GM18508 (cell line): ENCODE measurements around the gene KLK11.

ENCODE experiments used
- ATAC-seq: cut with Tn5 transposase; IDR thresholded peaks from one replicate; pipeline ENCODE4 v1.9.1; 2021; ENCODE audit warnings: moderate number of reproducible peaks; ENCODE audit not compliant: insufficient read depth, unreplicated experiment

KLK11 gene

DNA sequence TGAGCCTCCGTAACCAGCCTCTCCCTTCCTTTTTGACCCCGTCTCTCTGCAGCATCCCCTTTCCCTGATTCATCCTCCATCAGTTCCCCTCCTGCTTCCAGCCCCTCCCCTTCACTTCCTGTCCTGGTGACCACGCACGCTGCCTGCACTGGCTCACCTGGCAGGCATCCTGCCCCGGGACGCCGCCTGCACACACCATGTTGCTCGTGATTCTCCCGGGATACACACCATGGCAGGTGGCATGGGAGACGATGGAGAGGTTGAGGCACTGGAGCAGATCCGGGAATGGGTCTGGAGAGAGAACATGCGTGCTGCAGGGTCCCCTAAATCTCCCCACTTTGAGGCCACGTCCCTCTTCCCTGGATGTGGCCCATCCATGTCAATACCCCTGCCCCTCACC lies 4.2 kb upstream of the KLK11 start:
- no peak for ATAC-seq

DNA sequence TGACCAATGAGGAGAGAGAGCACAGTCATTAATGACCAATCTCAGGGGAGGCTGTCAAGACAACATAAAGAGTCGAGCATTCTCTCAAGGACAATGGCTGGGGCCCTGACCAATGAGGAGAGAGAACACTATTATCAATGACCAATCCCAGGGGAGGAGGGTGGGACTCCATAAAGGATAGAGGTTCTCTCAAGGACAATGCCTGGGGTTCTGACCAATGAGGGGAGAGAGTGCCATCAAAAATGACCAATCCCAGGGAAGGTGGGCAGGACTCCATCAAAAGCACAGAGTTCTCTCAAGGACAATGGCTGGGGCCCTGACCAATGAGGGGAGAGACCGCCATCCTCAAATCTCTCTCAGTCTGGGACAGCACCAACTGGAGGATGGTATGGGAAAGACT lies 3.3 kb upstream of the KLK11 start:
- no peak for ATAC-seq

DNA sequence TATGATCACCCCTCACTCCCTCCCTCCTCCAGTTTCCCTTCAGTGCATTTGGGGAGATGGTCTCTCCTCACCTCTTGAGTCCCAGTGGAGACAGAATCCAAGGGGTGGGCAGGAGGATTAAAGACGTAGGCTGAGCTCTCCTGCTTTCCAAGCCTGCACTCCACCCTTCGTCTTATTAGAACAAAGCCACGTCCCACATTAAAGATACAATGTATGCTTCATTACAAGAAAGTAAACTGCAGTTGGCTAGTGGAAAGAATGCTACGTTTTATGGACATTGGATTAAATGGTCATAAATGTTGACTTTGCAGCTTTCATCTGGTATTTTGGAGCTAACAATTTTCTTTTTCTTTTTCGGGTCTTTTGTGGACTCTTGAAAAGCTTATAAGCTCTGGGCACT lies 1.5 kb upstream of the KLK11 start:
- ATAC-seq, result no peak

DNA sequence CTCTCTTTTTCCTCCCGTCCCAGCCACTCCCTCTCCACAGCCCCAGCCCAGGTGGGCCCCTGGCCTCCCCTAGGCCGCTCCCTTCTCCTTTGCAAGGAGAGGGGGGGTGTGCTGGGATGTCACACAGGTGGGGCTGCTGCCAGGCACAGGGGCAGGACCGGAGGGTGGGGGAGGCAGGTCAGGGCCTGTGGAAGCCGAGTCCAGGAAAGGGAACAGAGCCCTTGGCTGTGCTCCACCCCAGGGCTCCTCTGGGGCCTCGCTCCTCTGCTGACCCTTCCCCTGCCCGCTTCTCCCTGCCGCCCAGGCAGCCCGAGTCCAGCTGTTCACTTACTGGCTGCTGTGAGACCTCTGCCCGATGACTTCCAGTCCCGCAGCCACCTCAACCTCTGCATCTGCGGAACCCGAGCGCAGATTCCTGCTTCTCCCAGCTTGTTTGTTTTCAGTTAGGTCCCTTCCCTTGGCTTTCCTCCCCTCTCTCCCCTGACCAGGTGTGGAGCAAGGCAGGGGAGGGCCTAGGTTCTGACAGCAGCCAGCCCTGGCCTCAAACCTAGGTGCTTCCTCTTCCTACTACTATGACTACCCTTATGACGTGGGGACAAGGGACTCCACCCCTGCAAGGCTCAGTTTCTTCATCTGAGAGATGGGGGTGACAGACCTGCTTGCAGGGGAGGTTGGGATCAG lies 850 bp upstream of the KLK11 start:
- ATAC-seq, result no peak

DNA sequence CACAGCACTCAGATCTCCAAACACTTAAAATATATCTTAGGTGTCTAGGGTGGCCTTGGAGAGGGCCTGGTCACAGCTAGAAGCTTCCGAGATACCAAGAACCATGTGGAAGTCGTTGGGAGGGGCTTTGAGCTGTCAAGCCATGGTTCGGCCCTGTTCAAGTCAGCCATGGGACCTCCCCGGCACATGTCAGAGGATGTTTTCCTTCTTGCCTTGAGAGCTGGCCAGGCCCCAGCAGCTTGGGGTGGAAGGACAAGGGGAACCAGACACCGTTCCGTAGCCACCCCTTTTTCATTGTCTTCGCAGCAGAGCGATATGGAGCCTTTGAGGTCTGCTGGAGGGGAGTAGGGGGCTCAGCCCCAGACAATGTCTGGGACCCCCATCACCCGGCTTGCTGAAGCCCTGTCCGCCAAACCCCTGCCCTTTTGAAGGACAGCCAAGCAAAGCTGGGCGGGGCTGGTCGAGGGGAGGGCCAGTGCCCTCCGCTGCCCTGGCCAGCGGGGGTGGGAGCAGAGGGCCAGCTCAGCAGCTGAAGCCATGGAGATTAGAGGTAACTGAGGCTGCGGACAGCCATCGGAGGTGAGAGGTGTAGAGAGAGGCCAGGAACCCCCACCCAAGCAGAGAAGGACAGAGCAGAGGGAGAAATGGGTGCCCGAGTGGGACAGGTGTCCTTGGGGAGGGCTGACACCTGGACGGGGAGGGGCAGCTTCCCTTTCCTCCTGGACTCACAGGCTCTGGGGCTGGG lies 435 bp downstream of the KLK11 start:
- ATAC-seq, result no peak

DNA sequence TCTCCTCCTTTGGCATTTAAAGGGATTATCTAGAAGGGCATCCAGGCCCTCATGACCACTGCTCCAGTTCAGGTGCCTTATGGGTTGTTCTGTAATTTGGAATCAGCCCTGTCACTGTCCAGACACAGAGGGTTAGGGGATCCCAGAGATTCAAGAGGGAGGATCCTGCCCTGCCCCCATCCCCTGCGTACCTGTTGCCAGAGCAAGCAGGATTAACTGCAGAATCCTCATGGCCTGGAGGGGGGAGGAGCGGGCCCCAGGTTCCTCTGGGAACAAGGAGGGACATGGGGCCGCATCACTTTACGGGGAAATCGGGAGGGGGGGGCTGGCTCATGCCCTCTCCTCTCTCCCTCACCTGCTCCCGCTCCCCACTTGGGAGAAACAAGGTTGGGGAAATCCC lies 1.0 kb downstream of the KLK11 start:
- ATAC-seq, result no peak

DNA sequence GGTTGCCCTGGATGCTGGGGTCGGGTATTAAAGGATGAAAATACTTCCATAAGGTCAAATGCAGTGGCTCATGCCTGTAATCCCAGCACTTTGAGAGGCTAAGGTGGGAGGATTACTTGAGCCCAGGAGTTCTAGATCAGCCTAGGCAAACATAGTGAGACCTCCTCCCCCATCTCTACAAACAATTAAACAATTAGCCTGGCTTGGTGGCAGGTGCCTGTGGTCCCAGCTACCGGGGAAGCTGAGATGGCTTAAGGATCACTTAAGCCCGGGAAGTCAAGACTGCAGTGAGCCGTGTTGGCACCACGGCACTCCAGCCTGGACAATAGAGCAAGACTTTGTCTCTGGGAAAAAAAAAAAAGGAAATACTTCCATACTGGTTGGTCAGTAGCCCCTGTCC lies 1.5 kb downstream of the KLK11 start:
- ATAC-seq, result no peak

DNA sequence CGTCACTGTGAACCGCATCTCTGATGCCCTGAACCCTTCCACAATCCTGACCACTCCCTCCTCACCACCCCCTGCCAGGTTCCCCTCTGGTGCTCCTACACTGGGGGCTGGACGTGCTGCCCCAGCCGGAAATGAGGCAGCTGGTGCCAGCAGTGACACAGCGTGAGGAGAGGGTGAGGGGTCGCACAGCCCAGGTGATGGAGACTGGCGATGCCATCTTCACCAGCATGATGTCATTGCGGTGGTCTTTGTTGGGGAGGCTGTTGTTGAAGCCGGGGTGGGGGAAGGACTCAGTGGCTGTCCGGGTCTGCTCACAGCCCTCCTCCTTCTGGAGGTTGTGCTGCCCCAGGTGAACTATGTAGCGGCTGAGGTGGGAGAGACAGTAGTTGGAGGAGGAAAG lies 2.5 kb downstream of the KLK11 start:
- ATAC-seq, result no peak

DNA sequence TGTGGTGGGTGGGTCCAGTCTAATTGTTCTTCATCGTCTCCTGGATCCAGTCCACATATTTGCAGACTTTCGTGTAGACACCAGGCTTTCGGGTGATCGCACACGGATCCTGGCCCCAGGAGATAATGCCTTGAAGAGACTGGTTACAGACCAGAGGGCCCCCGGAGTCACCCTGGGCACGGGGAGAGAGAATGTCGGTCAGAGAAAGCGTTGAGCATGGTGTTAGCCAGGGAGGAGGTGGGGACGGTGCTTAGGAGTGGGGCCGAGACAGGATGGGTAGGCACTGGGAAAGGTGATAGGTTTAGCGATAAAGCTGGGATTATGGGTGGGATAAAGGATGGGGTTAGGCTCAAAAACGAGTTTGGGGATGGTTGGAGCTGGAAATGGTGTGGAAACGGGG lies 3.9 kb downstream of the KLK11 start:
- no peak for ATAC-seq

DNA sequence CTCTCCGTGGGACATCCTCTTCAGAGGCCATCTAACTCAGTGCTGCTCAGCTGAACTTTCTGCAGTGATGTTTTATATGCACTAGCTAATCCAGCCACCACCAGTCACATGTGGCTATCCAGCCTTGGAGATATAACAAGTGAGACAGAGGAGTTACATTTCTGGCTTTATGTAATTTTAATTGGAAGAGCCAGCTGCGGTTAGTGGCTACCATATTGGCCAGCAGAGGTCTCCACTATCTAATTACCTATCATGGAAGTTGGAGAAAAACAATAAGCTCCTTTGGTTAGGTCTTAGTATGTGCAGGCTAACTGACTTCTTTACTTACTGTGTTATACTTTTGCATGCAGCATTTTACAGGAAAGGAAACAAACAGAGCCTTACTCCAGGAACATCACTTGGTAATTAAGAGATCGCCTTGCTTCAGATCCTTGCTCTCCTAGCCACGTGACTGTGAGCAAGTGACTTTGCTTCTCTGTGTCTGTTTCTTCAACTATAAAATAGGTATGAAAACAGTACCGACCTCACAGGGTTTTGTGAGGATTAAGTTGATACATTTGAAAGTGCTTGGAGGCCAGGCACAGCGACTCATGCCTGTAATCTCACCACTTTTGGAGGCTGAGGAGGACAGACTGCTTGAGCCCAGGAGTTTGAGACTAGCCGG lies 5.3 kb downstream of the KLK11 start:
- no peak for ATAC-seq

DNA sequence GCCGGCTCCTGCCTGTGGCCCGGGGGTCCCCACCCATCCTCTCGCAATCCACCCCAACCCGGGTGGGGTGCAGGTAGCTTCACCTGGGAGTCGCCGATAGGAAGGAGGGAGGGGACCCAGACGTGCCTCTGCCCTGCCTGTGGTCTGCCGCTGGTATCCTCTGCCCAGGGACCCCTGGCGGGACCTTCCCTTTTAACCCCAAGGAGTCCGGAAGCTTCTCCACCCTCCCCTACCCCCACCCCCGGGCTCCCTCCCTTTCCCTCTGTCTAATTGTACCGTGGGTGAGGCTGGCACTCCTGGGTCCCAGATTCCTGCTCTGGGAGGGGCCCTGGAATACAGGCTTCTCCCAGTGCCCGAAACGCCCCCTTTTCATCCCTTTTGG lies 6.9 kb downstream of the KLK11 start, which contains the start of gene KLK10:
KLK10 (minus strand) TSS at position 166 of the 382 bp plus-strand sequence. CDS start 579 bp downstream, outside the sequence.
- ATAC-seq, result no peak

DNA sequence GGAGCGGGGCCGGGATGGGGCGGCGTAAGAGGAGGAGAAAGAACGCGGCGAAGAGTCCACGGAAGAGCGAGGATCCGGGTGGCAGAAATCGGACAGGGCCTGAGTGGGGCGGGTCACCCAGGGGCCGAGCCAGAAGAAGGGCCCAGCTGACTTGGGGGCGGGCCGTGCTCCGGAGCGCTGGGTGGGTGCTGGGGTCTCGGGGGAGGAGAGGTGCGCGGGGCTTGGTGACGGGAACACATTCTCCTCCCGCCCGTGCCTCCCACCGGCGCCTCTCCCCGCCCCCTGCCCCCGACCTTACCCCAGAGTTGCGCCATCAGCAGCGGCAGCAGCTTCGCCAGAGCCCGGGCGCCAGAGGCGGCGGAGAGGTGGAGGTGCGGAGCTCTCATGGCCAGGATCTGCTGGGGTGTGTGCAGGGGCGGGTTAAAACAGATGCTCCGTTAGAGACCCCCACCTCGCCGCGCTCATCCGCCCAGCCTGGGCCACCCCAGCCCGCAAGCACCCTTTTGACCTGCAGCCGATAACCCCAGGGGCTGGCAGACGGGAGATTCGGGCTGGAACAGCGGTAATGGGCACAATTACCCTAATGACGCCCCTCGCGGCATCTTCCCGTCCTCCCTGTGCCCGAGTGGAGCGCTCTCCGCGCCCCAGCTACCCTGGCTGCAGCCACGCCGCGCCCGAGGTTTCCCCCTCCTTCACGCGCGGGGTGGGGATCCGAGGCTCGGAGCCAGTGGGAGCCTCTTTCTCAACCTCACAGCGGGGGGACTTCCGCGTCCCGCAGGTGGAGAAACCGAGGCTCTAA lies 7.5 kb downstream of the KLK11 start:
- no peak for ATAC-seq

DNA sequence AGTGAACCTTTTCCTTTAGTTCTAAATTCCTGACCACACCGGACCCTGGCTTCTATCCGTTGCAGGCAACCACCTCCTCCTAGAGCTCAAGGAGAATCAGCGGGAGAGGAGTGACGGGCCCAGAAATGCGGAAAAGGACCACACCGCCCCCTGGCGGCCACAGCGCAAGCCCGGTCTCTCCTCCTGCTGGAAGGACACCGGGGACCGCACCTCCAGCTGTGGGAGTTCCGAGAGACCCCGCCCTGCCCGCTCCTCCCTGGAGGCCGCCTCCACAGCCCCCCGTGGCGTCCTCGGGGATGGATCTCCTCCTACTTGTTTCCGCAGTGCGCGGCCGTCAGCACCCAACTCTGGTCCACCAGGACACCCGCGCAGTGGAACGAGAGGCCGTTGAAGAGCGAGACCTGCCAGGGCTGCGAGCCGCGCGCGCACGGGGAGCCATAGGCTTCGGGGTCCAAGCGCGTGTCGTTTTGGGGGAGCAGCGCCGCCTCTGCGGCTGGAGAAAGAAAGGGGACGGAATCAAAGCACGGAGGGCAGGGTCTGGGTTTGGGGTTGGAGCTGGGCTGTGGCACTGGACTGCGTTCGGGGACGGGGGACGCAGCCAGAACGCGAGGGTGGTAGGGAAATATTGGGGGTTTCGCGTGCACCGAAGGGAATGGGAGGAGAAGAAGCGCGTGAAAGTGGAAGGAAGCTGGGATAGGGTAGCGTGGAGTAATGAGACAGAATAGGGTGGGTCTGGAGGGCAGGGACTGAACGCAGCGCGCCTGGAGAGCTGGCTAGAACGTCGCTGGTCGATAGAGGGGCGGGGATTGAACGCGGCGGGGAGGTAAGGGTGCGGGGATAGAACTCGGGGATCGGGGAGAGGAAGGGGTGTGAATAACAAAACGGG lies 9.4 kb downstream of the KLK11 start:
- no peak for ATAC-seq

DNA sequence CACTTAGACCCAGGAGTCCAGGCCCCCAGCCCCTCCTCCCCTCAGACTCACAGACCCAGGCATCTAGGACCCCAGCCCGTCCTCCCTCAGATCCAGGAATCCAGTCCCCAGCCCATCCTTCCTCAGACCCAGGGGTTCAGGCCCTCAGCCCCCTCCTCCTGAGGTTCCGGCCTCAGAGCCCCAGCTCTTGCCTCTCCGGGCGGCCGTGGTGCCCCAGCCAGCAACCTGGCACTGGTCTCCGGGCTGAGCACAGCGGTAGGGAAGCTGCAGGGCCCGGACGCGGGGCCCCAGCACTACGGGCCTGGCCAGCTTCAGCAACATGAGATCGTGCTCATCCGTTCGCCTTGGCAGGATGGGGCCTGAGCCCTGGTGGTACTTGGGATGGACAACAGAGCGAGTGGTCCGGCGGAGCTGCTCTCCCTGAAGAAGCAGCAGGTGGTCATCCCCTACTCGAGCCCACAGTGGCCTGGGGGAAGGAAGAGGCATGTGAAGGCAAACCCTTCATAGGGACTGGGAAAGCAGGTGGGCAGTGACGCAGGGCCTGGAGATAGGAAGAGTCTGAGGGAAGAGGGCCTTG lies 10.6 kb downstream of the KLK11 start:
- ATAC-seq, result no peak

DNA sequence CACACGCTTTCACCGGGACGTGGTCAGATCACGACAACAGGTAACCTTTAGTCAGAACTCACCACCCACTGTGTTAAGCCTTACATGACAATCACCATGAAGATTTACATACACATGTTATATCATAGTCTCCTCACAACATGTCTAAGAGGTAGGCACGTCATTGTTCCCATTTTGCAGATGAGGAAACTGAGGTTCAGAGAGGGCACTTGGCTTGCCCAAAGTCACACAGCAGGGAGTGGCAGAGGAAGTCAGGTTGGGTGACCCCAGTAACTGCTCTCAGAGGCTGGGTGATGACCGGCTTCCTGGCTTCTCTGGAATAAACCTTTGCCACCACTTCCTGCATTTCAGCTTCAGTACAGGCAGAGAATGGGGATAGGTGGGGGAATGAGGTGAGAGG lies 12.2 kb downstream of the KLK11 start:
- no peak for ATAC-seq

DNA sequence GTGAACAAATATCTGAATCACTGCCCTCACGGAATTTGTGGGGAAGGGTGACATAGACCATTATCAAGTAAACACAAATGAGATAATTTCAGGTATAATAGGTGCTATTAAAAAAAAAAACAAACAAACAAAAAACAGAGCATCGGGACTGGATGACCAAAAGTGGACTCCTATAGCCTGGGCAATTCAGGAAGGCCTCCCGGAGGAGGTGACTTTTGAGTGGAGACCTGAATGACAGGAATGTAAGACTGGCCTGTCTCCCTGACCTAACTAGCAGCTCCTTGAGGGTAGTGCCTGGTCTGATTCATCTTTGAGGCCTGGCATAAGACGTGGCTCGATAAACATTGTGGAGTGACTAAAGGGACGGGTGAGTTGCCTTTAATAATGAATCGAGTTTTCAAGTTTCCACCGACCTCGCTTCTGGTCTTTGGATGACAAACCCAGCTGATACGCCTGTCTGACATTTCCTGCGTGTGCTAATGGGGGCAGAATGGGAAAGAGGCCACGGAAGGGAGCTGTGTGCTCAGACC lies 13.7 kb downstream of the KLK11 start:
- ATAC-seq, result no peak

DNA sequence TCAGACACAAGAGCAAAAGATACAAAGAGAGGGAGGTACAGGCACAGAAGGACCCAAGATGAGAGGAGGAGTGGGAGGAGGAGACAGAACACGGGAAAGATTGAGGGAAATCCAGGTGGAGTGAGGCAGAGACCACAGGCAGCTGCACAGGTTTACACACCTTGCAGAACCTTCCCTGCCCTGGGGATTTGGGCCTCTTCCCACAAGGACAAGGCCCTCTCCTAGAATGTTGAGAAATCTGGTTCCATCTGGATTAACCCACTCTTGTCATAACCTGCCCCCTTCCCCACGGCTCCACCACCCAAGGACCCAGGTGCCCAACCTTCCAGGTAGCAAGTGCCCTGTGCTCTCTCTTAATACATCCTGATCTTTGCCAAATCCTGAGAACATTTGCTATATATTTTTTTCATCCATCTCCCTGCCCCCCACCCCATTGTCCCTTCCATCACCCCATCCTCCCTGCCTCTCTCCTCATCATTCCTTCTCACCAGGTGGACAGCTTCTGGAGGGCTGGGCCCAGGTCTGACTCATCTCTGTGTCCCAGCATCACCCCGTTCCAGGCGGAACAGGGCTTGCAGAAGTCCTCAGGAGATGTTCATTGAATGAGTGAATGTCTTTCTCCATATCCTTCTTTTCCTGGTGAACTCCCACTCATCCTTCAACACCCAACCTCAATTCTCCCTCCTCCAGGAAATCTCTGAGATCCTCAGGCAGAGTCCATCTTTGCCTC lies 16.2 kb downstream of the KLK11 start:
- ATAC-seq, result no peak

DNA sequence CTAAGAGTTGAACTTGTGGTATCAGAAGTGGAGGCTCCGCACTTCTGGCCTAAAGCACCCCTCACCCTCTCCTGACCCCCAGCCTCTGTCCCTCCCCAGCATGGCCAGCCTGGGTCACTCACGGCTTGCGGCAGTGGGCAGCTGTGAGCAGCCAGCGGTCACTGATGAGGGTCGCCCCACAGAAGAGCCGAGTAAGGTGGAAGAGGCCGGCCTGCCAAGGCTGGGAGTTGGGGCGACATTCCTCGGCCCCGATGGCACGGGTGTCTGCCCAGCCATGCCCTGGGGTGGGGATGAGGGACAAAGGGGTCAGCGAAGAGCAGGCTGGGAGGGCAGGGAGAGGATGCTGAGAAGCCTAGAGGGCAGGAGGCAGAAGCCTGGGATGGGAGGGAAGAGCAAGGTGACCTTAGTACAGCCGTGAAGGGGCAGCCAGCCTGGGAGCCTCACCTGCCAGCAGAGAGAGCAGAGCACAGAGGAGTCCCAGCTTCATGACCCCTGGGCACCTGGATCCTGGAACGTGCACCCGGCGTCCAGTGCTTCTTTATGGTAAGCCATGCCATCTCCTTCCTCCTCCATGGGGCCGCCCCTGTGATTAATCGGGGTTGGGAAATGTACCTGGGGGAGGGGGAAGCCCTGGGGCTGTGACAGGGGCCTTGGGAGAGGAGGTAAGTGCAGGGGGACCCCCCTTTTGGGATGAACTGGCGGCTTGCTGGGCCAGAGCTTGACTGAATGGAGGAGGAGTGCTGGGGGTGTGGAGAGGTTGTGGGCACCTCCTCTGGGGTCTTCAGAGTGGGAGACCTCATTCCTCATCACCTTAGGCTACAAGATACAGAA lies 17.1 kb downstream of the KLK11 start:
- ATAC-seq, result no peak
